GM12878 (cell line): ENCODE data around the gene EPAS1. TPM values are rescaled to one million over a fixed set of nuclear protein-coding genes. Genes with fewer than 3 reads are reported as not detected.

ENCODE experiments used
- polyA plus RNA-seq, 11 experiments: library from polyadenylated mRNA; depleted of rRNA in 4 of 11; unstranded in 6 of 11; stranded (reverse) in 5 of 11; fragments of >200 nt; fragmentation: Nextera tagmentation in 4 of 11; fragmentation: Illumina TruSeq in 1 of 11; extraction: Ambion mirVana in 4 of 11; extraction: Trizol in 1 of 11; gene quantifications; 1 replicate in 1 of 11; 2 replicates in 10 of 11; pipeline versions ENCODE4 v1.2.1 to v1.2.3, GENCODE V29; 2011 to 2016; ENCODE audit warnings: inconsistent platforms in 2 of 11, missing spikeins in 2 of 11, low read depth in 1 of 11
- small RNA-seq: library from RNA; depleted of rRNA; stranded (forward); fragments of <200 nt; gene quantifications from one replicate; pipeline ENCODE3, GENCODE V24; 2014
- total RNA-seq, 4 experiments: library from RNA; depleted of rRNA in 3 of 4; stranded (reverse); fragments of >200 nt in 3 of 4; fragmentation: Illumina TruSeq in 1 of 4; extraction: Trizol in 1 of 4; gene quantifications; 2 replicates each; pipeline versions ENCODE4 v1.2.1 to v1.2.3, GENCODE V29; 2013 to 2021
- TF ChIP-seq, protein P1 (sequence below): fragments of 450-650 bp; IDR thresholded peaks from 2 replicates; pipeline ENCODE4 v1.6.1; 2018; ENCODE audit warnings: mild to moderate bottlenecking, low read depth, moderate library complexity; ENCODE audit not compliant: partially characterized antibody

EPAS1 gene
- total and polyA plus RNA-seq, 10 of the 15 experiments (the other 5 are each of a cell fraction or from before 2014, with no cell fraction given): 0.11 to 22.0 (median 1.3) TPM; not detected in 1

DNA sequence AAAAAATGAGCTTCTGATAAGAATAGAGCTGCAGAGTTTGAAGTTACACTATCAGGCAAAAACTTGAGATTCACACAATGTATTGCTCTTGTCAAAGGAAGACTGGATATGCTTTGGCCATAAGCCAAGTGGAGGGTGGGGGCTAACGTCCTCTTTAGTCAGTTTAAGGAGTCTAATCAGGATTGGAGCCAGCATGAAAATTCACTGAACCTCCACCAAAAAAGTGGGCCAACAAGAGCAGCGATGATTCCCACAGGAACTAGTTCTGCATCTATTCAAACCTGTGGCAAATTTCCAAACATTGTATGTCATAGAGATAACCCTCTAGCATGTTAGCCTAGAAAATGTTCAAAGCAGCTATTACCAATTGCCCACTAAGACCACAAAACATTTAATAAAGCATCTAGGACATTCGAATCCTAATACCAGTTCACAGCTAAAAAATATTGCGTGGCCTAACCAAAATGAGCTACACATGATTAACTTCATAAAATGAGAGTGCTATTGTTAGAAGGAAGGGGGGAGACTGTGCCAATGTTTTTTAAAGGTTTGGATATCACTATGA is 138.7 kb downstream of the EPAS1 start (continued):
- TF ChIP-seq, protein P1, sequence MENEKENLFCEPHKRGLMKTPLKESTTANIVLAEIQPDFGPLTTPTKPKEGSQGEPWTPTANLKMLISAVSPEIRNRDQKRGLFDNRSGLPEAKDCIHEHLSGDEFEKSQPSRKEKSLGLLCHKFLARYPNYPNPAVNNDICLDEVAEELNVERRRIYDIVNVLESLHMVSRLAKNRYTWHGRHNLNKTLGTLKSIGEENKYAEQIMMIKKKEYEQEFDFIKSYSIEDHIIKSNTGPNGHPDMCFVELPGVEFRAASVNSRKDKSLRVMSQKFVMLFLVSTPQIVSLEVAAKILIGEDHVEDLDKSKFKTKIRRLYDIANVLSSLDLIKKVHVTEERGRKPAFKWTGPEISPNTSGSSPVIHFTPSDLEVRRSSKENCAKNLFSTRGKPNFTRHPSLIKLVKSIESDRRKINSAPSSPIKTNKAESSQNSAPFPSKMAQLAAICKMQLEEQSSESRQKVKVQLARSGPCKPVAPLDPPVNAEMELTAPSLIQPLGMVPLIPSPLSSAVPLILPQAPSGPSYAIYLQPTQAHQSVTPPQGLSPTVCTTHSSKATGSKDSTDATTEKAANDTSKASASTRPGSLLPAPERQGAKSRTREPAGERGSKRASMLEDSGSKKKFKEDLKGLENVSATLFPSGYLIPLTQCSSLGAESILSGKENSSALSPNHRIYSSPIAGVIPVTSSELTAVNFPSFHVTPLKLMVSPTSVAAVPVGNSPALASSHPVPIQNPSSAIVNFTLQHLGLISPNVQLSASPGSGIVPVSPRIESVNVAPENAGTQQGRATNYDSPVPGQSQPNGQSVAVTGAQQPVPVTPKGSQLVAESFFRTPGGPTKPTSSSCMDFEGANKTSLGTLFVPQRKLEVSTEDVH: no peak
- TF ChIP-seq, all 136 proteins: peak for 0

Small RNA genes lying within 50 kb of the gene (small RNA-seq; reads per million reads assigned to genes)
- gene RF00017: not detected

Other genes with a start within 250 kb of the EPAS1 start
- gene TMEM247, start 182.2 kb downstream of the EPAS1 start, total RNA-seq (2014; rRNA removed): not detected in 2 replicates
- gene TMEM247, start 182.2 kb downstream of the EPAS1 start, total RNA-seq (2014; rRNA removed; fragmentation: Illumina TruSeq; extraction: Trizol): not detected in 2 replicates
- gene TMEM247, start 182.2 kb downstream of the EPAS1 start, total RNA-seq (2021): not detected in 2 replicates
- not detected in 2 replicates for gene TMEM247, start 182.2 kb downstream of the EPAS1 start, polyA plus RNA-seq (2011; rRNA removed)
- gene TMEM247, start 182.2 kb downstream of the EPAS1 start, polyA plus RNA-seq (2014; fragmentation: Illumina TruSeq; extraction: Trizol): not detected in 2 replicates
- gene TMEM247, start 182.2 kb downstream of the EPAS1 start, polyA plus RNA-seq (2014; fragmentation: Nextera tagmentation; extraction: Ambion mirVana): not detected
- not detected in 2 replicates for gene TMEM247, start 182.2 kb downstream of the EPAS1 start, polyA plus RNA-seq (2014; rRNA removed)
- gene TMEM247, start 182.2 kb downstream of the EPAS1 start, polyA plus RNA-seq (2016; fragmentation: Nextera tagmentation; extraction: Ambion mirVana): not detected
- gene RHOQ, start 245.1 kb downstream of the EPAS1 start, total RNA-seq (2014; rRNA removed): 23.6 and 26.9 TPM in 2 replicates
- 30.9 and 32.2 TPM in 2 replicates for gene RHOQ, start 245.1 kb downstream of the EPAS1 start, total RNA-seq (2014; rRNA removed; fragmentation: Illumina TruSeq; extraction: Trizol)
- gene RHOQ, start 245.1 kb downstream of the EPAS1 start, total RNA-seq (2021): 25.6 and 28.3 TPM in 2 replicates
- 79.6 and 87.5 TPM in 2 replicates for gene RHOQ, start 245.1 kb downstream of the EPAS1 start, polyA plus RNA-seq (2011; rRNA removed)
- 39.3 and 43.3 TPM in 2 replicates for gene RHOQ, start 245.1 kb downstream of the EPAS1 start, polyA plus RNA-seq (2014; fragmentation: Illumina TruSeq; extraction: Trizol)
- gene RHOQ, start 245.1 kb downstream of the EPAS1 start, polyA plus RNA-seq (2014; fragmentation: Nextera tagmentation; extraction: Ambion mirVana): 10 to 100 TPM; 11.7 to 12.2 TPM
- gene RHOQ, start 245.1 kb downstream of the EPAS1 start, polyA plus RNA-seq (2014; rRNA removed): 24.0 and 25.7 TPM in 2 replicates
- gene RHOQ, start 245.1 kb downstream of the EPAS1 start, polyA plus RNA-seq (2016; fragmentation: Nextera tagmentation; extraction: Ambion mirVana): 1 to 10 TPM; 4.6 to 6.0 TPM
- gene ATP6V1E2, start 245.2 kb downstream of the EPAS1 start, total RNA-seq (2014; rRNA removed): 7.5 and 8.8 TPM in 2 replicates
- 7.9 and 8.3 TPM in 2 replicates for gene ATP6V1E2, start 245.2 kb downstream of the EPAS1 start, total RNA-seq (2014; rRNA removed; fragmentation: Illumina TruSeq; extraction: Trizol)
- gene ATP6V1E2, start 245.2 kb downstream of the EPAS1 start, total RNA-seq (2021): 6.8 and 8.9 TPM in 2 replicates
- 8.2 and 9.4 TPM in 2 replicates for gene ATP6V1E2, start 245.2 kb downstream of the EPAS1 start, polyA plus RNA-seq (2011; rRNA removed)
- 8.6 and 9.0 TPM in 2 replicates for gene ATP6V1E2, start 245.2 kb downstream of the EPAS1 start, polyA plus RNA-seq (2014; fragmentation: Illumina TruSeq; extraction: Trizol)
- 1 to 10 TPM; 2.7 to 3.9 TPM for gene ATP6V1E2, start 245.2 kb downstream of the EPAS1 start, polyA plus RNA-seq (2014; fragmentation: Nextera tagmentation; extraction: Ambion mirVana)
- 5.9 and 6.4 TPM in 2 replicates for gene ATP6V1E2, start 245.2 kb downstream of the EPAS1 start, polyA plus RNA-seq (2014; rRNA removed)
- gene ATP6V1E2, start 245.2 kb downstream of the EPAS1 start, polyA plus RNA-seq (2016; fragmentation: Nextera tagmentation; extraction: Ambion mirVana): 1 to 10 TPM; 5.4 to 6.7 TPM